GM19193 (cell line): Measurements from ENCODE around the gene DBX2.

Experiments
- POLR2A ChIP-seq: IDR thresholded peaks from 4 replicates; pipeline ENCODE4 v1.6.1; 2011; ENCODE audit not compliant: insufficient read depth, insufficient read length; ENCODE audit errors: extremely low read depth

DBX2 gene

GRCh38 chr12:45050751-45051571 lies at the start of gene DBX2:
Gene DBX2, minus strand, starts transcription at chr12:45051099. Its CDS starts 172 bp downstream, at chr12:45050927.
- TF ChIP-seq POLR2A, result no peak

DNA sequence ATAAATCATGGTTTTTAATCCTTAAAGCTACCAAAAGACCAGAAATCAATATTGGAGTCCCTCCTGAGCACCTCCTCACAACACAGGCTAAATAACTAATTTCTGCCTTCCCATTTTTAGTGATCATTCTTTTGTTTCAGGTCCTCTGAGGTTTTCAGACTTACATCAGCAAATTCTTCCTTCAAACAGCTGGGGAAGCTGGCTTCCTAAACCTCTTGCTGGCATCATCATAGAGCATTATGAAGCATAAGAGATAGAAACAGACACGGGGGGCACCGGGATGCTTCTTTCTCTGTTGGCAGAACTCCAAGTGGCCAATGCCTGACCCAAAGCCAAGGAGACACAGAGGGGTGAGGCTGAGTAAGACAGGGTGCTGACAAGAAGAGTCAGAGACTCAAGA lies 47.9 kb upstream of the DBX2 start:
- TF ChIP-seq POLR2A, result no peak

DNA sequence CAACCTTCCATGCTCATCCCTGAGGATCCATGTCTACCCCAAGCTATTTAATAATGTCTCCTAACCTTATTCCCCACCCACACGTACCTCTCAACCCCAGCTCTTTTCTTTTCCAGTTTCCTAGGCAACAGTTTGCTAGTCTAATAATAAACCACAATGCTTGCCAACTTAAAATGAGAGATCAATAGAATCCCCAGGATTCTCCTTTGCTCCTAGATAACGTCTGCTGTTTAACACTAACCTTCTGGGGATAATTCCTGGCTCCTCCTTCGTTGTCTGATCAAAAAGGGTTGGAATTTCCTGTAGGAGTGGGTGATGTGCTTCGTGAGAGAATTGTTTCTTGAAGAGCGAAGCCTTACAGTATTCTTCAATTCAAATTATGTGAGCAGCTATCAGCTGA lies 42.2 kb upstream of the DBX2 start:
- no peak for TF ChIP-seq POLR2A

- no peak for TF ChIP-seq POLR2A
Observed at GRCh38 chr12:45089411-45090075, 38.6 kb upstream of the DBX2 start.

GRCh38 chr12:45088608-45089007 lies 37.7 kb upstream of the DBX2 start:
- TF ChIP-seq POLR2A, result no peak

DNA sequence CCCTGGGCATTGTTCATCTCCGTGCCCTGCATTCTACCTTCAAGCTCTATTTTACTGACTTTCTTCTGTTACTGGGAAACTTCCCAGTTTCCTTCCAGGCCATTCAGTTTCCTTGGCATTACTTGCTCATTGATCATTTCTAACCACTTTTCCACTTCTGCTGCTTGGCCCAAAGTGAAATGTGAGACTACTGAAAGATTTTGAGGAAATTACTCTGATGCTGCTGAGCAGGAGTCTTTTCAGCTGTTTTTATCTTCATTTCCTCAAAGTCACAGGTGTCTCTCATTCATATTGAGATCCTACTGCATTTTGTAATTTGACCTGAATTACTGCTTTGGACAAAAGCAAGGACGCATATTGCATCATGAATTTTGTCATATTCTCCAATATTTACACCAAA lies 26.4 kb upstream of the DBX2 start:
- TF ChIP-seq POLR2A, result no peak

DNA sequence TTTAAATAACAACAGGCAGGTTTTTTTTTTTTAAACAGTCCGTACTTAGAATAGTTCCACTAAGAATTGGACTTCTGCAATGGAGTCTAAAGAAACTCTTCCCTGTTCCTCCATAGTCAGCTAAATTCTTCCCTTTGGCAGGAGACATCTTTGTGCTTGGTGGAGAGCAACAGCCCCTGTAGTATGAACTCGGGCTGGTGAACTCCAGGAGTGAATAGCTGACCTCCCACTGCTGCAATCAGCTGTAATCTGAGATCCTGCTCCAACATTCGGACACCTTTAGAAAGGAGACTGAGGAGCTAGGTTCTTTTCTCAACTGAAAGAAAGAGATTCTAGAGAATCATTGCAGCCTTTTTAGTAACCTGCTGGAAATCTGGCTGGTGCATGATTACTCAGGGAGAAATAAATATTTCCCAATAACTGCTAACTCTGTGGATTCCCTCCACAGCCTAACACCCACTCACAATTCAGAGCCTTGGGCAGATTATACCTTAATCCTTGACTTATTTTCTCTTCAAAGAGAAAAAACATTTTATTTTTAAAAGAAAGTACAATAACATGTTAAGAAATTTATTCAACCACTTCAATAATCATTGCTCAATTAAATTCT lies 25.6 kb upstream of the DBX2 start:
- TF ChIP-seq POLR2A, result no peak

GRCh38 chr12:45075587-45076282 lies 24.8 kb upstream of the DBX2 start:
- TF ChIP-seq POLR2A, result no peak

- TF ChIP-seq POLR2A, result no peak
Observed at GRCh38 chr12:45065125-45065626, 14.3 kb upstream of the DBX2 start.

- TF ChIP-seq POLR2A, result no peak
Observed at GRCh38 chr12:45060976-45061375, 10.1 kb upstream of the DBX2 start.

GRCh38 chr12:45051572-45052125 lies 750 bp upstream of the DBX2 start:
- no peak for TF ChIP-seq POLR2A

DNA sequence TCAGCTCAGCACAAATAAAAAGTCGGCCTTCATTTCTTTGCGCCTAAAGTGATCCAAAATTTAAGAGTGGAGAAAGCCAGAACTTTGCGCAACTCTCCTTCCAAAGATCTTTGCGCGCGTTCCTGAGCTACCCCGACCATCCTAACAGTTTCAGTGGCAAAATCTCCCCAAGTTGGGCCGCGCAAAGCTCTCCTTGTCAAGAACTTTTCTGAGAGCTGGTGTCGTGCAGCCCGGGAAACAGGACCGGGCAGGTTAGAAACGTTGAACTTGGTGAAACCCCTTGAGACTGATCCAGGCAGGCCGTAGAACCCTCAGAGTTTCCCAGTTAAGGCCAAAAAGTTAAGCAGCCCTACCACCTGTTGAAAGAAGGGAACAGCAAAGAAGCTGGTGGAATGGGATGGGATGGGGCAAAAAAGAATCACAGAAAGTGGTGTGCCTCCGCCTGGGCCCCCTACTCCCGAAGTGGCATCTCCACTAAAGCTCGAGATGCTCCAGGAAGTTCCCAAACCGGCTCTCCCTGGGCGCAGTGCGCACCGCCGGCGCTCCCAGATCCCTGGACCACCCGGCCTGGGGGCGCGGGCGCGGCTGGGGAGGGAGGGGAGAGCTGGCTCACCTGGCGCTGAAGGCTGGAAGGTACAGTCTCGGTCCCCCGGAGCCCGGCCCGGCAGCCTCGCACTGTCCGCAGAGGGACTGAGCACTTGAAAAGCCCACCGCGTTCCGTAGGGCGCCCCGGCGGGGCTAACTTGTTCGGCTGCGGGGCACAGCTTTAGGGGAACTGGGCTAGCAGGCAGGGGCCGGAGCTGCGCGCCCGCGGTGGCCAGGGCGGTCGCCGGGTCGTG lies 768 bp downstream of the DBX2 start:
- no peak for TF ChIP-seq POLR2A

DNA sequence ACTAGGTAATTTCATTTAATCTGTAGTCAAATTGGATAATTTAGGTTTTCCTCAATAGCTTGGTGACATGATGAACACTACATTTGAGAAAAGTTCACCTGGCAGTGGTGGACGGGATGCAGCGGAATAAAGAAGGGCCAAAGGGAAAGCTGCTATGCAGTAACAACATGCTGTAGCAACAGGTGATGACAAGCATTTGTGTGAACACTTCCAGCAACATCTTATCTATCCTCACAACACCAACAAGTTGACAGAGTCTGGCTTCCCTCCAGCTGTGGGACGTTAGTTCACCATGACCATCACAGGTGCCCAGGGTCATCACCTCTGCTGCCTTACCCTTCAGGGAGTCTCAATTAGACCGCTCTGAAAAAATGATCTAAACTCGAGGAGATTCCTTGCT lies 8.3 kb downstream of the DBX2 start:
- TF ChIP-seq POLR2A, result no peak

GRCh38 chr12:45040977-45041376 lies 9.9 kb downstream of the DBX2 start:
- TF ChIP-seq POLR2A, result no peak
